GM13977 (cell line): ENCODE data around the gene POLE.

Experiments
- DNase-seq: peaks from one replicate; pipeline ENCODE4 v3.0.0; 2012; ENCODE audit warnings: low spot score
- CTCF ChIP-seq: IDR thresholded peaks from 2 replicates; pipeline ENCODE4 v1.5.1; 2012; ENCODE audit warnings: mild to moderate bottlenecking, control low read depth; ENCODE audit not compliant: insufficient read depth; ENCODE audit errors: extremely low read depth, missing control alignments
- in situ Hi-C: fragments of 300-500 bp; cut with MboI; formaldehyde crosslinking; loops from one replicate; pipeline ENCODE4 v1.12.0; 2022; ENCODE audit warnings: low sequenced_read_pairs, low pct_unique_long_range_greater_than_20kb, mixed read lengths, inconsistent platforms; ENCODE audit not compliant: unreplicated experiment

The POLE gene

DNA sequence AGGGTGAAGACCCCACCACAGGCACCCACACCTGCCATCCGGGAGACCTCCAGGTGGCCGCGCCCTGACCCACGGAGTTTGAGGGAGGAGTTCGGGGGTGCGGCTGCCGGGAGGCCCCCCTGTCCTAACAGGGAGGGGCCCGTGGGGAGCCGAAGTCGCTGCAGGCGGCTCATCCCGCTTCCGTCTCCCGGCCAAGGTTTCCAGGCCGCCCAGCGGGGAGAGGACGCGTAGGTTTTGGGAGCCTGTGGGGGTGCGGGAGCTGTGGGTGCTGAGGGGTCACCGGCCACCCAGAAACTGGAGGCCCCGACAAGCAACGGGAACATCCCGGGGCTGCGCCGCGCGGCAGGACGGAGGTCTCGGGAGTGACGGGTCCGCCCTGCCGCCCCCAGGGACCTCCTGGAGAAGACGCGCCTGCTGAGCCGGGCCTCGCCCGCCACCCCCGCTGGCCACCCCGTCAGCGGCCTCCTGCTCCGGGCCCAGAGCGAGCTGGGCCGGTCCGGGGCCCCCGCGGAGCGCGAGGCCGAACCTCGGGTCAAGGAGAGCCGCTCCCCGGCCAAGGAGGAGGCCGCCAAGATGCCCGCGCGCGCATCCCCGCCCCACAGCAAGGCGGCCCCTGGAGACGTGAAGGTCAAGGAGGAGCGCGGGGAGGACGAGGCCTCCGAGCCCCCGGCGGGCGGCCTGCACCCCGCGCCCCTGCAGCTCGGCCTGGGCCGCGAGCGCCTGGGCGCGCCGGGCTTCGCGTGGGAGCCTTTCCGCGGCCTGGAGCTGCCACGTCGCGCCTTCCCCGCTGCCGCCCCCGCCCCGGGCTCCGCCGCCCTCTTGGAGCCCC, 104.3 kb downstream of the POLE start:
- in situ Hi-C loops = no loop called here
- DNase-seq = no peak
- no peak for TF ChIP-seq CTCF

- in situ Hi-C loops = no loop called here
- no peak for TF ChIP-seq CTCF
Observed at GRCh38 chr12:132582058-132582420, 105.1 kb downstream of the POLE start.

GRCh38 chr12:132581348-132582057, 105.6 kb downstream of the POLE start:
- in situ Hi-C loops = no loop called here
- no peak for TF ChIP-seq CTCF

More at GRCh38 chr12:132582058-132582420, 105.1 kb downstream of the POLE start:
- DNase-seq = no peak

GRCh38 chr12:132580701-132581292, 106.3 kb downstream of the POLE start:
- DNase-seq = no peak
- no peak for TF ChIP-seq CTCF
- in situ Hi-C loops = no loop called here

More at GRCh38 chr12:132581348-132582057, 105.6 kb downstream of the POLE start:
- no peak for DNase-seq

DNA sequence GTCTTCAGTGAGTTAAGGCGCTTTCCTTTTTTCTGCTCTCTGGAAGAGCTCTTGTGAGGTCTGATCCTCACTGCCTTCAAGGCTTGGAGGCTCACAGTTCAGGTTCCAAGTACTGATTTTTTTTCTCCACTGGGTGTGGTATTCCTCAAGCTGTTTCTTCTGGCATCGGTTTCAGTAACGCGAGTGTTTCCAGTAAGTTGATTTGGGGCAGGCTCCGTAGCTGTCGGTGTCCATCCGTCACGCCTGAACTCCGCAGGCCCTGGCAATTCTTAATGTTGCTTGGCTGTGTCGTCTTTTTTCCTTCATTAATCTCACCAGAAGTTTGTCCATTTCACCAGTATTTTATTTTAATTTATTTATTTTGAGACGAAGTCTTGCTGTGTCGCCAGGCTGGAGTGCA, 107.4 kb downstream of the POLE start:
- in situ Hi-C loops = no loop called here
- TF ChIP-seq CTCF = no peak
- DNase-seq = no peak

GRCh38 chr12:132578826-132579225, 108.3 kb downstream of the POLE start:
- in situ Hi-C loops = no loop called here
- TF ChIP-seq CTCF = no peak

More at GRCh38 chr12:132578826-132579225, 108.3 kb downstream of the POLE start:
- no peak for DNase-seq
